Ammon's horn (tissue), 1 donor: ENCODE measurements around the gene SLX9.
A peak's percentile ranks its signal among the peaks of the same experiment; 100 is the strongest.
"Not testable (repeated sequence)": the region's sequence is repeated elsewhere in the genome, so short reads cannot be mapped to it uniquely, and the experiment has no call there.

Experiments used
- DNase-seq: peaks from one replicate; pipeline ENCODE4 v3.0.0-alpha.2; 2016; ENCODE audit warnings: low spot score

The SLX9 gene

GRCh38 chr21:44902268-44903049 is 37.4 kb upstream of the SLX9 start:
- no peak for DNase-seq

GRCh38 chr21:44903050-44903685 is 36.7 kb upstream of the SLX9 start:
- no peak for DNase-seq

- no peak for DNase-seq
Observed at GRCh38 chr21:44903689-44904088, 36.1 kb upstream of the SLX9 start.

- DNase-seq, result no peak
Observed at GRCh38 chr21:44904141-44904923, 35.5 kb upstream of the SLX9 start.

- no peak for DNase-seq
Observed at GRCh38 chr21:44905016-44905727, 34.7 kb upstream of the SLX9 start.

GRCh38 chr21:44905728-44906090 is 34.1 kb upstream of the SLX9 start:
- no peak for DNase-seq

- no peak for DNase-seq
Observed at GRCh38 chr21:44907225-44907965, 32.4 kb upstream of the SLX9 start.

GRCh38 chr21:44907966-44908895 is 31.6 kb upstream of the SLX9 start:
- peak; percentile 54 for DNase-seq

GRCh38 chr21:44908908-44909307 is 30.9 kb upstream of the SLX9 start:
- DNase-seq, result no peak

- no peak for DNase-seq
Observed at GRCh38 chr21:44909719-44910118, 30.1 kb upstream of the SLX9 start.

- no peak for DNase-seq
Observed at GRCh38 chr21:44910229-44911067, 29.4 kb upstream of the SLX9 start.

GRCh38 chr21:44911068-44911383 is 28.8 kb upstream of the SLX9 start:
- no peak for DNase-seq

- DNase-seq, result peak; percentile 78
Observed at GRCh38 chr21:44911384-44912157, 28.3 kb upstream of the SLX9 start.

GRCh38 chr21:44912158-44912473 is 27.7 kb upstream of the SLX9 start:
- DNase-seq, result no peak

- not testable (repeated sequence) for DNase-seq
Observed at GRCh38 chr21:44912506-44913412, 27.1 kb upstream of the SLX9 start.

- DNase-seq, result no peak
Observed at GRCh38 chr21:44913425-44914175, 26.2 kb upstream of the SLX9 start.

- no peak for DNase-seq
Observed at GRCh38 chr21:44914176-44914874, 25.5 kb upstream of the SLX9 start.
